GM19467 (cell line): ENCODE data around the gene P4HTM.
A peak's percentile ranks its signal among the peaks of the same experiment; 100 is the strongest.
"Not testable (repeated sequence)": the region's sequence is repeated elsewhere in the genome, so short reads cannot be mapped to it uniquely, and the experiment has no call there.

Source experiments
- ATAC-seq: cut with Tn5 transposase; IDR thresholded peaks from one replicate; pipeline ENCODE4 v1.9.1; 2021; ENCODE audit warnings: mild to moderate bottlenecking, moderate library complexity; ENCODE audit not compliant: unreplicated experiment

Gene P4HTM

DNA sequence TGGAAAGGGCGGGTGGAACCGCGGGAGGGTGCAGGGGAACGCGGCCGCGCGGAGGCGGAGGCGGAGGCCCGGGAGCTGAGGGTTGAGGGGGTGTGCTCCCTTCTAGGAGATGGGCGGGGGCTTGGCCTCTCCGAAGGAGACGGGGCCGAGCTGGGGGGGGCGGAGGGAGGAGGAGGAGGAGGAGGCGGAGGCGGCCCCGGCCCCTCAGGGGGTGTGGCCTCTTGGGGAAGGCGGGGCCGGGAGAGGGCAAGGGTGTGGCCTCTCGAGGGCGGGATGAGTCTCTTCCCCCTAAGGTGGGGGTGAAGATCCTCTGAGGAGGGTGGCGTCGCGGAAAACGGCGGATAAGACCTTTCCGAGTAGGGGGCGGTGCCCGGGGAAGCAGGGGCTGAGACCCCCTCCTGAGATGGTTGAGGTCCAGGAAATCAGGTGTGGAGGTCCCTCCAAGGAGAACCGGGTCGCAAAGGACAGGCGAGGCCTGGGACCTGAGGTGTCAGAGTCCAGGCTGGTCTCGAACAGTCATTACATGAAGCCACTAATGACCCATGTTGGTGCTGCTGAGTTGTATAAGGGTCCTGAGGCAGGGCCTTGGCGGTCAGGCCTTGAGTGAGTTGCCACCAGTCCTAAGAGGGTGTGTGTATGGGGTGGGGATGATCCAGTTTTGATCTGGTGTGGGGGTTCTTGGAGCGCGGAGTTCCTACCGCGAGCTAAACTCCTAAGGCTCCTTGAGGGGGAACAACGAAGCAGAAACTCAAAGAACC is 17.9 kb downstream of the P4HTM start:
- ATAC-seq, result peak; percentile 37

DNA sequence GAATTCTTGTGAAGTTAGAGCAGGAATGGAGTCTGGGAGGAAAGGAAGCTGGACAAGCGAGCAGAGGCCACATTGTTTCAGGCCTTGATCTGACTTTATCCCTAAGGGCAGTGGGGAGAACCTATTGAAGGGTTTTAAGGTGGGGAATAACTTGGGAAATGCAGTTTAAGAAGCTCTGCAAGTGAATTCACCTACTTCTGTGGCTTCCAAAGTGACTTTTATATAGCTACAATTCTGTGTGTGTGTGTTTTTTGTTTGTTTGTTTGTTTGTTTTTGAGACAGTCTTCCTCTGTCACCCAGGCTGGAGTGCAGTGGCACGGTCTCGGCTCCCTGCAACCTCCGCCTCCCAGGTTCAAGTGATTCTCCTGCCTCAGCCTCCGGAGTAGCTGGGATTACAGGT is 18.6 kb downstream of the P4HTM start:
- ATAC-seq, result not testable (repeated sequence)

DNA sequence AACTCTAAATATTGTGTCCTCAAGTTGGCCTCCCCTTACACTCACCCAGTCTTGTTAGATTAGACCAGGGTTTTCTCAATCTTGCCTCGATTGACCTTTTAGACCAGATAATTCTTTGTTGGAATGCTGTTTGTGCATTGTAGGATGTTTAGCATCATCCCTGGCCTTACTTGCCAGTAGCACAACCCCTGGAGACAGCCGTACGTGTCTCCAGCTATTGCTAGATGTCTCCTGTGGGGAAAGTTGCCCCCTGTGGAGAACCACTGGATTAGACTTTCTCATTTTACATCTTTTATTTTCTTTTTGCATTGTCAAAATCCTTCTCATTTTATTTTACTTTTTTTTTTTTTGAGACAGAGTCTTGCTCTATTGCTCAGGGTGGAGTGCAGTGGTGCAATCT is 19.4 kb downstream of the P4HTM start:
- no peak for ATAC-seq

DNA sequence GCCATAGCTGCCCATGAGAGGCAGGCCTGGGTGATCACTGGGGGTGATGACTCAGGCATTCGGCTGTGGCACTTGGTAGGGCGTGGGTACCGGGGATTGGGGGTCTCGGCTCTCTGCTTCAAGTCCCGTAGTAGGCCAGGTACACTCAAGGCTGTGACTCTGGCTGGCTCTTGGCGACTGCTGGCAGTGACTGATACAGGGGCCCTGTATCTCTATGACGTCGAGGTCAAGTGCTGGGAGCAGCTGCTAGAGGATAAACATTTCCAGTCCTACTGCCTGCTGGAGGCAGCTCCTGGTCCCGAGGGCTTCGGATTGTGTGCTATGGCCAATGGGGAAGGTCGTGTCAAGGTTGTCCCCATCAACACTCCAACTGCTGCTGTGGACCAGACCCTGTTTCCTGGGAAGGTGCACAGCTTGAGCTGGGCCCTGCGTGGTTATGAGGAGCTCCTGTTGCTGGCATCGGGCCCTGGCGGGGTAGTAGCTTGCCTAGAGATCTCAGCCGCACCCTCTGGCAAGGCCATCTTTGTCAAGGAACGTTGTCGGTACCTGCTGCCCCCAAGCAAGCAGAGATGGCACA is 22.5 kb downstream of the P4HTM start:
- no peak for ATAC-seq

- no peak for ATAC-seq
Observed at GRCh38 chr3:49013113-49013737, 23.2 kb downstream of the P4HTM start.

DNA sequence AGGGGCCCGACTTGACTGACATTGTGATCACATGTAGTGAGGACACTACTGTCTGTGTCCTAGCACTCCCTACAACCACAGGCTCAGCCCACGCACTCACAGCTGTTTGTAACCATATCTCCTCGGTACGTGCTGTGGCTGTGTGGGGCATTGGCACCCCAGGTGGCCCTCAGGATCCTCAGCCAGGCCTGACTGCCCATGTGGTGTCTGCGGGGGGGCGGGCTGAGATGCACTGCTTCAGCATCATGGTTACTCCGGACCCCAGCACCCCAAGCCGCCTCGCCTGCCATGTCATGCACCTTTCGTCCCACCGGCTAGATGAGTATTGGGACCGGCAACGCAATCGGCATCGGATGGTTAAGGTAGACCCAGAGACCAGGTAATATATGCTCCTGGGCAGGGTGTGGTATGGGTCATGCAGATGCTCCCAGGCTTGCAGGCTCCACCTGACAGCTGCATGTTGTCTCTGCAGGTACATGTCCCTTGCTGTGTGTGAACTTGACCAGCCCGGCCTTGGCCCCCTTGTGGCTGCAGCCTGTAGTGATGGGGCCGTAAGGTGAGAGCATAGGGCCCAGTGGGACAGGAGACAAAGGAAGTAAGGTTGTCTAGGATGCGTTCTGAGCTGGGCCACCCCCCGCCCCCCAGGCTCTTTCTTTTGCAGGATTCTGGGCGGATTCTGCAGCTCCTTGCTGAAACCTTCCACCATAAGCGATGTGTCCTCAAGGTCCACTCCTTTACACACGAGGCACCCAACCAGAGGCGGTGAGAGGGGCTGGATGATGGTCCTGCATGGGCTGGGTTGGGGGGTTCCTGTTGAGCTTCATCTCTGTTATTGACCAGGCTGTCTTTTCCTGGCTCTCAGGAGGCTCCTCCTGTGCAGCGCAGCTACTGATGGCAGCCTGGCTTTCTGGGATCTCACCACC is 24.0 kb downstream of the P4HTM start:
- ATAC-seq, result no peak

- ATAC-seq, result no peak
Observed at GRCh38 chr3:49015072-49015471, 25.0 kb downstream of the P4HTM start.

- no peak for ATAC-seq
Observed at GRCh38 chr3:49015765-49016164, 25.7 kb downstream of the P4HTM start.

- no peak for ATAC-seq
Observed at GRCh38 chr3:49016414-49017228, 26.6 kb downstream of the P4HTM start.

DNA sequence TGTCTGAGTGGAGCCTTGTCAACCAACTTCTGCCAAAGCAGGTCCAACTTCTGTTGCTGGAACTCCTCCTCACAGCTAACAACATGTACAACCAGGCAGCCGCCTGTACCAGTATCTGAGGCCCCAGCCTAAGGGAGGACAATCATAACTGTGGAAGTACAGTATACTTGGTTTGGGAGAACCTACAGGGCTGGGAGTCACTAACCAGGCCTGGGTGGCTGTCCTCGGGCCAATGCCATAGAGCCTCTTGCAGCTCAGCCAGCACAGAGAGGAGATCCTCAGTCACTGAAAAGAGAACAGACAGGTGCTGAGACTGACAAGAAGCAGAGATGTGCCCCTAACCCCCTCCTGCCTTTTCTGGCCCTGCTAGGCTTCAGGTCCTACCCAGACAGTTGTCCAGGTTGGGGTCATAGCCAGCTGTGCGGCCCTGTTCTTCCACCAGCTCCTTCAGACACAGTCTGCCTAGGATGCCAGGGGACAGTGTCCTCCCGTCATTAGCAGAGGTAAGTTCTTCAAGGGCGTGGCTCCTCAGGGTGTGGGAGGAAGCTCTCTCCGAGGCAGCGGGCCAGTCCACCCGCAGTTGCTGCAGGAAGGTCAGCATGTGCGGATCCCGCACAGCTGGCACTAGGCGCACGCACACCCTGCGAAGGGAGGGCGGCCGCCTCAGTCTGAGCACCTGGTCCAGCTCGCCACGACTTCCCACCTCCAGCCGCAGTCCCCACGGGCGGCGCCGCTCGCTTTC is 27.4 kb downstream of the P4HTM start:
- no peak for ATAC-seq

GRCh38 chr3:49017971-49018706 is 28.1 kb downstream of the P4HTM start, which contains the start of gene DALRD3:
Gene DALRD3 (minus strand): TSS chr3:49018580. CDS start chr3:49018564, 16 bp downstream.
- ATAC-seq, result no peak

- ATAC-seq, result no peak
Observed at GRCh38 chr3:49018707-49019006, 28.6 kb downstream of the P4HTM start.

GRCh38 chr3:49019941-49020329 is 29.9 kb downstream of the P4HTM start:
- ATAC-seq, result no peak

DNA sequence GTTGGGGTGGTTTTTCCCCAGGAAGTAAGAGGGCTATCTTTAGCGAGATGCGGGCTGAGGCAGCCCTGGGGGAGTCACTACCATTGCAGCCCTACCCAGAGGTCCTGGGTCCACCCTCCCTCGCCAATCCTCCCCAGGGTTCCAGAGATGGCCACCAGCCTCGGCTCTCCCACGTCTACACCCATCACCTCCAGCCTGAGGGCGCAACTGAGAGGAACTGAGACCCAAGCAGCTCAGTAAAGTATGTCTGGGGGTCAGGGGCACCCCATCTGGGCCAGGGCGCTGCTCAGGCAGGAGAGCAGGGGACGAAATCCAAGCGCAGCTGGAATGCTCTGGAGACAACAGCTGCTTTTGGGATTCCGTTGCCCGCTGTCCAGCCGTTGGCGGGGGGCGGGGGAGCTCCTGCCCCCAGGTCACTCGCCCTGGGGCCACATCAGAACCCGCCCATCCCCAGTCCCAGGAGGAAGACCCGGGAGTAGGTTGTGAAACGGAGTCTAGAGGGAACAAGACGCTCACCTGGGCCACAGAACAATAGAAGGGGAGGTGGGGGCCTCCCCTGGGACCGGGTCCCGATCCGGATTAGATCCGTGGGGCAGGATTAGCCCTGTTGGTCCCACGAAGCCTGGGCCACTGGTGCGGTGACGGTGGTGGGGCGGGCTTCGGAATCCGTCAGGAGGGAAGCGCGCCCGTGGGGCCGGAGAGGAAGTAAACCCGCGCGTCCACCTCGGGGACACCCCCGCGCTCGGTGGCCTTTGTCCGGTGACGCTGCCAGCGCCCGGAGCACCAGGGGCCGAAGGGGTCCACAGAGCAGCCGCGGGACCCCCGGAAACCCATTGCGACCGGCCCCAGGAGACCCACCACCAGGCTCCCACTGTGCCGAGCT is 30.5 kb downstream of the P4HTM start:
- peak; percentile 7 for ATAC-seq

DNA sequence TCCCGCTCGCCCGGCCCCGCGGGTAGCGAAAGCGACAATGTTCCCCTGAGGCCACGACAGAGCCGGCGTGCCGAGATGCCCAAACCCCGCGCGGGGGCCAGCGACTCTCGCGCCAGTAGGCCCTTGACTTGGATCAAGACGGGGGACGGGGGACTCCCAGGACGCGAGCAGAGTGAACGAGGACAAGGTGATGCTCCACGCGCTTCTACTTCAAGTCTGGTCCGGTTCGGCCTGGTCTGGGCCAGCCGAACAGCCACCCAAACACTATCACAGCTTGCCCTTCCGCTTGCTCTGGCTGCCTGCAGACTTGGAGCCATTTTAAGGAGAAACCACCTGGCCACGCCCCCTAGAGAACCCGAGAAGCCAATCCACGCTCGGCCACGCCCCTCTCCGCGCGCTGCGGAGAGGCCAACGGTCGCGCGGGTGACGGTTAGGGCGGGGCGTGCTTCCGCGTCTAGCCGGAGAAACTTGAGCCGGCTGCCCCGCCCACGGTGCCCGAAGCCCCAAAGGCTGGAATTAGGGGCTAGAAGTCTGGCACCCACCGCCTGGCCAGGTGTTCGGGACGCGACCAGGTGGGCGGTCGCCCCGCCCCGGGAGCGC is 31.3 kb downstream of the P4HTM start:
- ATAC-seq, result peak; percentile 45

GRCh38 chr3:49021813-49022687 is 32.0 kb downstream of the P4HTM start, which contains the start of gene NDUFAF3:
Gene NDUFAF3 (plus strand): TSS chr3:49022121. CDS start chr3:49022145, 24 bp downstream.
- peak; percentile 49 for ATAC-seq
